ENCODE results near the gene SDHB.

SDHB gene

DNA sequence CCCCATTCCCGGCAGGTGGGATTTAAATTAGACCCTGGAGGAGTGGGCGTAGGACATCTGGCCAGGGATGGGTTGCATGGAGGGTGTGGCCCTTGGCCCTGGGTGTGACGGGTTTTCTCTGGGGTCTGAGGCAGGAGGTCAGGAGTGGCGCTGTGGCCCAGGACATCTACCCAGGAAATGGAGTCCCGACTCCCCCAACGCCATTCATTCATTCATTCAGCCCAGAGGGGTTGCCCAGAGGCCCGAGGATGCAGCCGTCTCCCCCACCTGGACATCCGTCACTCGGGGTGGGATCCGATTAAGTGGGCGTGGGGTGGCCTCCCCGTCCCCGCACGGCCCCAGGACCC lies 42.8 kb downstream of the SDHB start:
- DNase-seq = no peak

GRCh38 chr1:17009706-17010105 lies 44.1 kb downstream of the SDHB start:
- DNase-seq = no peak

DNA sequence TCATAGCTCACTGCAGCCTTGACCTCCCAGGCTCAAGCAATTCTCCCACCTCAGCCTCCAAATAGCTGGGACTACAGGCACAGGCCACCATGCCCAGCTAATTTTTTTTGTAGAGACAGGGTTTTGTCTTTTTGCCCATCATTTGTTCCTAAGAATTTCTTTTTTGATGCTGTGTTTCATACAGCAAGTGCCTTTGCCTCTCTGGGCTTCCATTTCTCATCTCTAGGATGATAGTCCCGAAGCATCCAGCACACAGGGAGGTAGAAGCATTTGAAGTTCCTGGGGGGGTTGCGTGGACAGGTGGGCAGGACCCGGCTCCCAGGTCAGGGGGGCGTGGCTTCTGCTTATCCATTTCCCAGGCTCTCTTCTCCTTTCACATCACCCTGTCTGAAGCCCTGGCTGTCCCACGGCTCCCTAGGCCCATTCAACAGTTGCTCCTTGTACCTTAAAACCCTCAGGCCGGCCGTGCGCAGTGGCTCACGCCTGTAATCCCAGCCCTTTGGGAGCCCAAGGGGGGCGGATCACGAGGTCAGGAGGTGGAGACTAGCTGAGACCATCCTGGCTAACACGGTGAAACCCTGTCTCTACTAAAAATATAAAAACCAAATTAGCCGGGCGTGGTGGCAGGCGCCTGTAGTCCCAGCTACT lies 45.5 kb downstream of the SDHB start:
- no peak for DNase-seq

DNA sequence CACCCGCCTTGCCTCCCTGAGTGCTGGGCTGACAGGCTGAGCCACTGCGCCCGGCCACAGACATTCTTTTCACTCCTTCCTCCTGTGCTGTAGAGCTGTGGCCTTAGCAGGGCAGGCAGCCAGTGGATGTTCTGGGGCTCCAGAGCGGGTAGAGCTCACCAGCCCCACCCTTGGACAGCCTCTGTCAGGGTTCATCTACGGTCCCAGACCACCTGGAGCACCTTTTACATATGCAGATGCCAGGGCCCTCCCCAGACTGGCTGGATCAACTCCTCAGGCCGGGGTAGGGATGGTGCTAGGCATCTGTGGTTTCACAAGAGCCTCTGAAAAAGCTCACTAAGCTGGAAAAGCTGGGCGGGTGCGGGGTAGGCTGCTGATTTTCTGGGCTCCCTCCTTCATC lies 46.7 kb downstream of the SDHB start:
- DNase-seq = no peak

GRCh38 chr1:17005365-17005740 lies 48.5 kb downstream of the SDHB start:
- no peak for DNase-seq

DNA sequence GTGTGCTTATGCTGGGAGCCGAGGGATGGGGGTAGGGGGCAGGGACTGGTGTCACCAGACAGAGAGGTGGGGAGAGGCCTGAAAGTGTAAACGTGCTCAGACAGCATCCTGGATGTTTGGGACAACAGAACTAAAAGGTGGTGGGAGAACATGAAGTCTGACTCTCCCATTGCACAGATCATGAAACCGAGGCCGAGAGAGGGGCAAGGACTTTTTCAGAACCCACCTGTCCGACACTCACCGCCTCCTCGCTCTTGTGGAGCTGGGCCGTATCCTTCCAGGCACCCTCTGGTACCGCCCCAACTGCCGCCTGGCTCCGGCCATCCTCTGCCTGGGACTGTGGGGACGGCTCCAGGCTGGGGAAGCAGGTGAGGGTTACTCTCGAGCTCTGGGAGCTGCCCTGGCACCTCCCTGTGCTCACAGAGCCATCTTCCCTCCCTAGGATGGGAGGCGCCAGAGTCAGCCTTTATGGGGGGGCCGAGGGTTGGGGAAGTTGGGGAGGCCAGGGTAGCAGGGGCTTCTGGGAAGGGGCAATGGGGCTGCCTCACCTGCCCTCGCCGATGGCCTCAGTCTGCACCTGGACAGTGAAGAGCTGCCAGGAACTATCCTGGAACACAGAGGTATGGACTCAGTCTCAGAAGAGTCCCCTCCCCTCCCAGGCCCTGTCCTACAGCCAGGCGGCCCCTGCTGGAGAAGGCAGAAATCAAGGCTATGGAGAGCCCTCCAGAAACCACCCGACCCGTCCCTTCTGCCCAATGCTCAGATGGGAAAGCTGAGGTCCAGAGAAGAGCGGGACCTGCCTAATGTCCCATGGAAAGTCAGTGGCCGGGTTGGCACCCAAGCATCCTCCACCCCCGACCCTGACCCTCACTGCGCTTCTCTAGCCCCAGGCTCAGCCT lies 49.1 kb downstream of the SDHB start:
- DNase-seq = no peak

GRCh38 chr1:17002524-17002902 lies 51.3 kb downstream of the SDHB start:
- no peak for DNase-seq

GRCh38 chr1:17001760-17002523 lies 51.9 kb downstream of the SDHB start:
- DNase-seq = no peak

GRCh38 chr1:16999863-17000262 lies 54.0 kb downstream of the SDHB start:
- DNase-seq = no peak

- DNase-seq = no peak
Measured at GRCh38 chr1:16998589-16998988, 55.2 kb downstream of the SDHB start.

DNA sequence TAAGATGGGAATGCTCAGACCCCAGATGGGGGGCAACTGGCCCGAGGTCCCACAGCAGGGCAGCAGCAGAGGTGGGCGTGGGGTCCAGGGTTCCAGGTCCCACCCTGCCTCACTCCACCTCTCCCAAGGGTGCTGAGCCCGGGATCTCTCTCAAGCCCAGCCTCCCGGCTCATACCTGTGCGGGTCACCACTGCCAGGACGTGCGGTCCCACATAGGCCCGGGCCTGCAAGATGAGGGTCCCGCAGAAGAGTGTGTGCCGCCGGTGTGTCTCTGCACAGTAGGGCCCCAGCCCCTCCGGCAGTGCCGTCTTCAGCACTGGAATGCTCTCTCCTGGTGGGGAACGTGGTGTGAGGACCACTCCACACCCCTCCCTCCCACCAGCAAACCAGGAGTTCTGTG lies 57.0 kb downstream of the SDHB start:
- DNase-seq = no peak

DNA sequence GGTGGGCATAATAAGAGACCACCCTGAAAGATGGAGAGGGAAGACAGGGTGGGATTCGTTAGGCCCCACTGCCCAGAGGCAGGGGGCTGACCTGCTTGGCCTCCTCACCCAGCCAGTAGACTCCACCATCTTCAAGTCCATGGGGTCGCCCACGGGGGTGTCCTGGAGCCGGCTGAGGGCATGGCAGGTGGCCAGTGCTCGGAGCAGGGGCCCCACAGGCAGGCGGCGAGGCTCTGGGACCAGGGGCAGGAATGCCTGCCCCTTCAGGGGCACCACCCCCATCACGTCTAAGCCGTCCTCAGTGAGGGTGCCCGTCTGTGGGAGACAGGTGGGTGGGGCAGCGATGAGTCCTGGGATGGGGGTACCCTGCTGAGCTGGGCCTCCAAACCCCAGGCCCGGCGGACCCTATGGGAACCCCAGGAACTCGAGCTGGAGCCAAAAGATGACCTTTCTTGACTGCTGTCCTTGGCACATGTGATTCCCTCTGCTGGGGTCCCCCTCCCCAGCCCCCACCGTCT lies 60.3 kb downstream of the SDHB start:
- no peak for DNase-seq

GRCh38 chr1:16992675-16993074 lies 61.2 kb downstream of the SDHB start:
- no peak for DNase-seq

DNA sequence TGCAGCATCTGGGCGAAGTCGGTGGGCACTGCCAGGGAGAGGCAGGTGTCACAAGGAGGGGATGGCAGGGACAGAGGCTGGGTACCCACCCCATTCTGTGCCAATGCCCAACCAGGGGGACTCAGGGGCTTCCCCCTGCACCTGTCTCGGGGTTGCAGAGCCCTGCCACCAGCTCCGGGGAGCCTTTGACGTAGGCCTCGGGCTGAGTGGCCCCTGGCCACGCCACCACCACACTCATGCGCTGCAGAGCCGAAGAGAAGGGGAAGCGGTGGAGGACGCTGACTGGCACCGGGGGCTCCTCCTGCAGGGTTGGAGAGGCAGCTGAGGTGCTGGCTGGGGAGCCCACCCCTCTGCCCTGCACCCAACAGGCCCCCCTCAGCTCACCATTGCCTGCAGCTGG lies 61.7 kb downstream of the SDHB start:
- DNase-seq = no peak

- no peak for DNase-seq
Measured at GRCh38 chr1:16991571-16991970, 62.3 kb downstream of the SDHB start.

DNA sequence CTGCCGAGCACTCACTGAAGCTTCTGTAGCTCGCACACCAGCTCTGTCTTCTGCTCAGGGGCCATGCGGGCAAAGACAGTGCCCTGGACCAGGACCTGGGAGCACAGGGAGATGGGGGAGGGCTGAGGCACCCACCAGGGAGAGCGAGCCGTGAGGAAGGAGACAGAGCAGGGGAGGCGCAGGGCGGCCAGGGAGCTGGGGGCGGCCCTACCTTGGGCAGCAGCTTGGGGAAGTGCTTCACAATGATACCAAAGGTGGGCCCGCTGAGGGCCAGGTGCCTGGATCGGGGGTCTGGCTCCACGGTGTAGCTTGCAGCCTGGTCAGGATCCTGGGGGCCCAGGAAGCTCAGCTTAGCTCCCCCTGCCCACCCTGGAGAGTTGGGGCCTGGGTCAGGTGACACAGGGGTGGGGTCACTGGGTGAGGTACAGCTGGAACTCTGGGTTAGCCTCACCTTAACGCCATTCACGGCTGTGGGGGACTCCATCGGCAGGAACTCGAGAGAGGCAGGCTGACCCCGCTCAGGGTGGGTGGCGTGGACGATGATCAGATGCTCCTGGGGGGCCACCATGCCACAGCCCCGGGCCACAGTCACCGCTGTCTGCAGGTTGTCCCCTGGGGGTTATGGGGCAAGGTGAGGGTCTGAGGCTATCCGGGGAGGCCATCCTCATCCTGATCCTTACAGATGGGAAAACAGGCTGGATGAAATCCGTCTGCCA lies 64.0 kb downstream of the SDHB start:
- DNase-seq = no peak

DNA sequence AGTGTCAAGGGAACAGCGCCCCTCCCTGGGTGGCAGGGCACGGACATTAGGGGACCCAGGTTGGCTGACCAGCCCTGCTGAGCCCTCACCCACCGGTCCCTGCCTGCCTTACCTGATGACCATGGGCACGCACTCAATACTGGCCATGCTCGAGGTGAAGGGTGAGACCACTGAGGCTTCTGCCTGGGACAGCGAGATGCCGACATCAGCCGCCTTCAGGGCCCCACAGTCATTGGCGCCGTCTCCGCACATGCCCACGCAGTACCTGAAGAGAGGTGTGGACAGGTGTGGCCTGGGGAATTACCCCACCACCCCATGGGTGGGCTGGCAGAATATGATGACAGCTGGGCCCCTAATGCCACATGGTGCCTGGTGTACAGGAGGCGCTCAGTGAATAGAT lies 65.6 kb downstream of the SDHB start:
- DNase-seq = no peak

- DNase-seq = no peak
Measured at GRCh38 chr1:16986962-16987361, 66.9 kb downstream of the SDHB start.

DNA sequence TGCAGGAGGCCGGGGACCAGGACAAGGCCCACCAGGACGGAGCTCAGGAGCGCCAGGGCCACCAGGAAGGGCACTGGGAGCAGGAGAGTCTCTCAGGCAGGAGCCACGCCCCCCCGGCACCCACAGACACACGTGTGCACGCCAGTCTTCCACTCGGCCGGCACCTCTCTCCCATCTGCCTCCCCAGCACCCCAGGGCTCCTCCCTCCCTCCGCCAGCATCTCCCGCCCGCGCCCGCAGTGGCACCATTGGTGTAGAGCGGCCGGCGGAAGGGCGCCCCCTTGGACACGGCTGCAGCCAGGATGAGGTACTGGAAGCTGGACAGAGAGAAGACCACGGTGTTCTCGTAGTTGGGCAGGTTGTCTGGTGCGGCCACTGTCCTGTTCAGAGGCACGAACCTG lies 67.3 kb downstream of the SDHB start:
- DNase-seq = no peak

DNA sequence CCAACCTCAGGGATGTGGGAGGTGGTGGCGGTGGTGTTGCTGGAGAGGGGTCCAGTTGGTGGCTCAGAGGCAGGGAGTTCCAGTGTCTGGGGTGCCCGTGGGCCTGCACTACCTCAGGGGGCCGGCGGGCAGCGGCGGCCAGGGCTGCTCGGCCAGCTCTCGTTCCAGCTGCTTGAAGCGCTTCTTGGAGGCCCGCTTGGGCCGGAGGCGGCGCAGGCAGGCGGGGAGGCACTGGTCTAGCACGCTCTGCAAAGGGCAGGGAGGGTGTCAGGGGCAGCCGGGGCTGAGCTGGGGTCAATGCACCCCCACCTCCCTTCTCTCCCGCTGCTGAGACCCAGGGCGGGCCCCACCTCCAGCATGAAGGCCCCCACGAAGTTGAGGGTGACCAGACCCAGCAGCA lies 67.7 kb downstream of the SDHB start:
- DNase-seq = no peak

GRCh38 chr1:16984717-16985116 lies 69.1 kb downstream of the SDHB start:
- no peak for DNase-seq

GRCh38 chr1:16983649-16984048 lies 70.2 kb downstream of the SDHB start:
- no peak for DNase-seq

- DNase-seq = no peak
Measured at GRCh38 chr1:16982902-16983301, 70.9 kb downstream of the SDHB start.

All from hippocampal formation (tissue), 2 donors.